Activated CD8-positive, alpha-beta memory T cell treated with anti-CD3 and anti-CD28 coated beads, Interleukin-2, amount 50 U/mL, for 1 hour (primary cell): ENCODE measurements around the gene RHBG.

ENCODE experiments used
- DNase-seq: peaks from one replicate; pipeline ENCODE4 v3.0.0-alpha.2; 2020; ENCODE audit errors: extremely low read depth

RHBG gene

DNA sequence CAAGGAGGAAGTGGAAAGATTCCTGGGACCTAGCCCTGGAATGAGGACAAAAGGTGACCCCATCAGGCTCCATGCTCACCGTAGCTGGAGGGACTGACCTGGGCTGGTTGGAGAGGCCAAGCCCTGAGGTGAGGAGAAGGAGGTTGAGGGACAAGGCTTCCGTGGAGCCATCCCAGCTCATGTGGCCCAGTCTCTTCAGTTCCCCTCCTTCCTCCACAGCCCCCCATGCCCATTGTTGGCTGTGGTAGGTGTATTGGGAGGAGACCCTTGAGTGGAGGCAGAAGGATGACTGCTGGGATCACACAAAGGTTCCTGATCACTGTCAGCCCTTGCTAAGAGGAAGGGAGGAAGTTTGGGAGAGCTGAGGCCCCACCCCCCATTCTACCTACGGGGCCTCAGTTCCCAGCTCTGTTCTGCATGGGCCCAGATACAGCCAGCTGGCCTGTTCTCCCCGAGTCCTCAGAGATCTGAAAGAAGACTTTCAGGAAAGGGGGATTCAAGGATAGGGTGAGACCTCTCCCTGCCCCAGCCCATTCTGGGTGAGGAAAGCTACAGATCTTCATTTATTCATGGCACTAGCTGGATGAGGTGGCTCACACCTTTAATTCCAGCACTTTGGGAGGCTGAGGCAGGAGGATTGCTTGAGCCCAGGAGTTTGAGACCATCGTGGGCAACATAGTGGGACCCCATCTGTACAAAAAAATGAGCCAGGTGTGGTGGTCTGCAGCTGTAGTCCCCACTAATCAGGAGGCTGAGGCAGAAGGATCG lies 17.3 kb downstream of the RHBG start:
- DNase-seq = no peak

DNA sequence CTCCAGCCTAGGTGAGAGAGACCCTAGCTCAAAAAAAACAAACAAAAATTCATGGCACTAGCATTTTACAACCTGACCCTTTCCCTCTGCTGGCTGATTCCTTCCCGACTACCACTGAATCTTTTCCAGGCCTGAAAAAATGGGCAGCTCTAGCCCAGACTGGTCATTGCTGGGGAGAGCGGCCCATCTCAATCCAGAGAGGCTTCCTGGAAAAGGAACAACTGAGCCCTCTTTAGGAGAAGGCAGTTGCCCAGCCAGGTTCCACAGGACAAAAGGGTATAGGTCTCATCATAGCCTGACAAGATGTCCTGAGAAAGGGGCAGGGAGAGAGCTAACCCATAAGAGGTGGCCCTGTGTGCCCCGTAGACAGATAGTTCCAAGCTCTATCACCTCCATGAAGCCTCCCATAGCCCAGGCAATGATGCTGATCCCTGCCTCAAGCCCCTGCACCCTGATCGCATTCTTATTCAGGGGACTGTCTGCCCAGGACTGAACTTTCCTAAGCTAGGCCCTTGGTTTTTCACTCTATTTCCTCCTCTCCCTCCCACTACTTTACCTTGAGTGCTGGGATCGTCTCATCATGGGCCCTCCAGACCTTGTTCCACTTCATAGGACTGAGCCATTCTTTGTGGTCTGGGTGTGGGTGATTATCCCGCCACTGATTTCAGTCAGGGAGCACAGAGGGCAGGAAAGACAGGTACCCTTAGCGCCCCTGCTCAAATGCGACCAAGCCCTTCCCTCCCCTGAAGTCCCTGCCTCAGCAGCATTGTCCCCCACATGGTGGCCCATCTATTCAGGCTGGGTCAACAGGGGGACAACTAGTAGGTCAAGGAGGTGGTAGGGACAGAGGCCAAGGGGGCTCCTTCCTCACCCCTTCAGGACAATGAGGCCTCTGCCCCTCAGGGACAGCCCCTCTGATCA lies 18.2 kb downstream of the RHBG start:
- no peak for DNase-seq

DNA sequence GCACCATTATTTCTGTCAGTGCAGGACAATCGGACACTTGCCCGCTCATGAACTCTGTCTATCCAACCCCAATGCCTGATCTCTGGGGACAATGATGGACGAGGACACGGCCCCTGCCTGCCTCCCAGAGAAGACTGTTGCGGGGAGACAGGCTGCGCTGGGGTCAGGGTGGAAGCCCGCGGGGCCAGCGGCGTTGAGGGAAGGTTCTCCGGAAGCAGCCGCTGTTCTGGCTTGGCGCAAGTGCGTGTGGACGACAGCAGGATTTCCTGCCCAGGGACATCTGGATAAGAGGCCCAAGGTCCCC lies 18.8 kb downstream of the RHBG start:
- DNase-seq = no peak

DNA sequence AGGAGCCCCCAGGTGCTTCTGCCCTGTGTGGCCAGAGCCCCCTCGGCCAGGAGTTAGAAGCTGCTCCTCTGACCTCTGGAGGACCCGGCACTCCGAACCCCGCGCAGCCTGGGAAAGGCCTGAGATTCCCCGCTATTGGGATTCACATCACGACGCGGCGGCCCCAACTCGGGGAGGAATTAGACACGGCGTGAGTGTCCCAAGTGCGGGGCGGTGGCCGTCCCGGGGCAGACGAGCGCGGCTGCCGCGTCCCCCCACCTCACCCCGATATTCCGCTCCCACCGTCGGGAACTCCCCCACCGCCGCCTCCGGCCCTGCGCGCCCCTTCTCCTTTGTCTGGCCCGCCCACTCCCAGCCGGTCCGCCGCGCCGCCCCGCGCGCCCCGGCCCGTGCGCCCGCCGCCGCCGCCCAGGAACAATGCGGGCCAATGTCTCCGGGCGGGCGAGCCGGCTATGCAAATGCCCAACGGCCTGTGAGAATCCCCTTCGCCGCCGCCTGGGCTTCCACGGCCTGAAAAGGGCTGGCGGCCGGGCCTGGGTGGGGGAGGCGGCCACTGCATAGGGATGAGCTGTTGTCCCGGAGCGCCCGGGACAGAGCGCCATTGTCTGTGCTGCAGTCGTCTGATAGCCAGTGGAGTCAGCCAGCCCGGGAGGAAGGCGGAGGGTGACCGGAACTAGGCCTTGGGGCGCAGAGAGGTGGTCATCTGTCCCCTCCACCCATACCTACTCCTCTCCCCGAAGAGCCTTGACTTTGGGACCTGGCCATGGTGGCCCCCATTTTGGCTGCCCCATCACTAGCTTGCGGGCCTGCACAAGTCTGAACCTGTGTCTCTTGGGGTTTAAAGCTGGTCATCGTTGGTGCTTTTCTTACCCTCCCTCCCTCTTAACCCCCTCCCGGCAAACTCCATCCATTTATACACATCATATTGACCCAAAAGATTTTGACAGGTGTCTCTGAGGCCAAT lies 19.4 kb downstream of the RHBG start:
- DNase-seq = no peak

DNA sequence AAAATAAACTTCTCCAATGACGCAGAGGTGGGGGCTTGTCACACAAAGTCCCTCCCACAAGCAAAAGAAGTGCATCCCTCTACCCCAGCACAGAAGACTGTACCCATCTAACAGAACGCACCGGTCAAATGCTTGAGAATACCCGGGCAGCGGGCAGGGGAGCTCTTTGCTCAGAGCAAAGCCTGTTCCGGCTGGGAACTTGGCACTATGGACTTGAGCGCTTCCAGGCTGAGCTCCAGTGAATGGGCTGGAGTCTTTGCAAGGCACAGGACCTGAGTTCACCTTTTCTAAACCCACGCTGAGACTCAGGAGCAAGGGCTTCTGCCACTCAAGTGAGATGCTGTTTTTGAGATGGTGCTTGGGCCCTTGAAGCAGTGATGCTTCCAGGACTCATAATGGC lies 20.3 kb downstream of the RHBG start:
- DNase-seq = no peak

DNA sequence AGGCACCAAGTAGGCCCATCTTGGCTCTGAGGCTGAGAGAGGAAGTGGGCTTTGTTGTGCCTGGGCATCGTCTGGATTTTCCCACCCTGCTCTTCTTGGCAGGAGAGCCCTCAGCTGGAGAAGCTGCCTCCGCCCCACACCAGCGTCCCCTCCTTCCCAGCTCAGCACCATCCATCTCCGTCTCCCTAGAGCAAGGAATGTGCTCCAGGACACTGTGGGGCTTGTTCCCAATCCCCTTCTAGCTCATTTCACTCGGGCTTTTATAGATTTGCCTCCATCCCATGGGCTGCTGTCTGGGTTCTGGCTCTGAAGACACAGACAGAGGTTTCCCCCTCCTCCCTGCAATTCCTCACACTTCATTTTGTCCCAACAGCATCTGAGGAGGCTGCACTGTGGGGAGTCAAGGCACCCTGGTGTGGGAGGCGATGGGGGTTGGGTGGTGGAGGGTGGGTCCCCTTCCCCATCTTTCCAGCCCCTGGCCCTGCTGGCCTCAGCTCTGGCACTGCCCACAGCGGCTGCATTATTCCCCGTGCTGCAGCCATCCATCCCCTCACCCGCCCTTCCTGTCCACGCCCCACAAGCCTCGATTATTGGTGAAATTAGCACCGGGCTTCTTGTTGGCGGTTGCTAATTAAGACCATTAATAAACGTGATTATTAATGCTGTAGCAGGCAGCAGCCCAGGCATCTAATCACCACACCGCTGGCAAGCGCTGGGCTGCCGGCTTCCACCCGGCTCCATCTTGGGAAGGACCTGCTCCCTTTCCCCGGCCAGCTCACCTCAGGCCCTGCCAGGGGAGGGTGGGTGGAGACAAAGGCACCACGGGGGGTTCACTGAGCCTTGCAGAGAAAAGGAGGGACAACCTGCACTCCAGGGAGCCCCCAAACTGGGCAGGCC lies 21.7 kb downstream of the RHBG start:
- no peak for DNase-seq

DNA sequence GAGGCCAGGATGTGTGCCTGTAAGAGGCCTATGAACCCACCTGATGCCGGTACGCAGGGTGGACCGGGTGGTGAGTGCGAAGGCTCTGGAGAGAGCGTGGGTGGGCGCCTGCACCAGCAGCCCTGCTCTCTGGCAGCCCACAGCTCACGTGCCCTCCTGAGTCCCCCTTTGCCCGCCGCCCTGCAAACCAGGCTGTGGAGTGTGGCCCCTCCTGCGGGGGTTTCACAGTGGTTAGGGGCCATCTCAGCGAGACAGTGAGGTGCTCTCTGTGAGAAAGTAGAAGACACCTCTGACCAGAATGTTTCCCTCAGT lies 22.3 kb downstream of the RHBG start:
- DNase-seq = no peak

DNA sequence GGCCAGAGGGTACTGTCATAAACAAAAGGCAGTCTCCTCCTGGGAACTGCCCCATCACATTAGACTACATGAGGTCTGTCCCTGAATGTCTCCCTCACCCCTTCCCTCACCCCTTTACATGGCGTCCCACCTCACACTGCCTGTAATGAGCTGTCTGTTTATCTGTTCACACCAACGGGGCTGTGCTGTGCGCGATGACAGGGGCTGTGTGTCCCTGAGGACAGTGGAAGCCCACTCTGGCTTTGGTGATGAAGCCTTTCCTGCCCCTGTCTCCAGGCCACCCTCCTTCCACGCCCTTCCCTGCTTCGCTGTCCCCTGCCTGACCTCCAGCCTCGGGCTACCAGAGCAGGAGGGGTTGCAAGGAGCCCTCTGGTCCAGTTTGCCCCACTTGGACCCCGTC lies 22.7 kb downstream of the RHBG start:
- DNase-seq = no peak

DNA sequence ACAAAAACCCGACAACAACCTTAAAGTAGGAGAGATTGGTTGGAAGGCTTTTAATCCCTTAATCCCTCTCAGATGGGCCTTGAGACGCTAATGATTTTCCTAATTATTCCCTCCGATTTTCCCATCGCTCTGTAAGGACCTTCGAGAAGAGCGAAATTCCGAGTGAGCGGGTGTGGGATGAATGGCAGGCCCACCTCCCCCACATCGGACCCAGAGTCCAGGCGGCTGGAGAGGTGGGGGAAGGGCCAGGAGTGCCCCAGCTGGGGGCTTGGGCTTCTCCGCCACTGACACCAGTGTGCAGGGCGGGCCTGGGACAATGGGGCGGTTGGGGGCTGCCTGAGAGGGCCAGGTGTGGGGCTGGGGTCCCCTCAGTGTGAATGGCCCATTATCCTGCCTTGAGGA lies 23.4 kb downstream of the RHBG start:
- DNase-seq = no peak

DNA sequence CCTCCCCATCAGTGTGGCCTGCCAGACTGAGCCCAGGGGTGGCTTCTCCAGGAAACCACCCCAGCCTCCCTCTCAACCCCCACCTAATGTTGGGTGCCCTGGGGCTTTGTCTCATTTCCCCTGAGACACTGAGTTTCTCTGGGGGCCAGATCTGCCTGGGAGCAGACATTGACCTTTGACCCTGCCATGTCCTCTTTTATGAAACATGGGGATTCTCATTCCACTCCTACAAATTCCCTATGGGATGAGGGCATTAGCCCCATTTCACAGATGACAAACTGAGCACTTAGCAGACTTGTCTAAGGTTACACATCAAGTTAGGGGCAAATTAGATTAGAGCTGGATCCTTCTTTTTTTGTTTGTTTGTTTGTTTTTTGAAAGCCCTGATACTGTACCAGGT lies 24.1 kb downstream of the RHBG start:
- DNase-seq = no peak

DNA sequence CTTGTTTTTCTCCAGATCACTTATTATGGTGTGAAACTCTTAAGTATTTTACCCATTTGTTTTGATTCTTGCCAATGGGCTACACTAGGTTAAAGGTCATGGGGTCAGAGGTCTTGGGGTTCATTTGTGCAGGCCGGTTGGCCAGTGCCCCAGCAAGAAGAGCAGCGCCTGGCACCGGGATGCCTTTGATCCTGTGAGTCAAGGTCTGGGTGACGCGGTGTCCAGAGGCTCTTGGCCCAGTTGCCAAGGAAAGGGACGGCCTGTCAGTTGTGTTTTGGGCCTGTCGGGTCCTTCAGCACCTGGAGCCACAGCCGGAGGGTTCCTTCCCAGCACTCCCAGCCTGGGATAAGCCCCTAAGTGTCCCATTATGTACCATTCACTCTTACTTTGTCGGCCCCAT lies 25.1 kb downstream of the RHBG start:
- DNase-seq = no peak

DNA sequence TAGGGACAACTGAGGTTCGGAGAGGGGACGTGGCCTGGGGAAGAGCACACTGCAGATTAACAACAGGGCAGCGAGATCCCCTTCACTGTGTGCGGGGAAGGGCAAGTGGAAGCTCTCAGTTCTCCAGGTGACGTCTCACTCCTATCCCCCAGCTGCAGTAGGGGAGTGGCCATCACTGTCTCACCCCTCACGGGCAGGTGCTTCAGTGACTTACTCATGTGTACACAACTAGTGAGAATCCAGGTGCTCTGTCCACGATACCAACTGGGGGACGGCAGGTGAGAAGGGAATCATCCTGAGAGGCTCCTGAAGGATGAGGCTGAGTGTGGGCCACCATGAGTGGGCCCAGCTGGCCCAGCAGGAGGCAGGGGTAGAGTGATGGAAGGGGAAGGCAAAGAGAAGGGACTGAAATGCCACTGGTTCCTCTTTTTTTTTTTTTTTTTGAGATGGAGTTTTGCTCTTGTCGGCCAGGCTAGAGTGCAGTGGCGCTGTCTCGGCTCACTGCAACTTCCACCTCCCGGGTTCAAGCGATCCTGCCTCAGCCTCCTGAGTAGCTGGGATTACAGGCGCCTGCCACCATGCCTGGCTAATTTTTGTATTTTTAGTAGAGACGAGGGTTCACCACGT lies 25.9 kb downstream of the RHBG start:
- DNase-seq = no peak

DNA sequence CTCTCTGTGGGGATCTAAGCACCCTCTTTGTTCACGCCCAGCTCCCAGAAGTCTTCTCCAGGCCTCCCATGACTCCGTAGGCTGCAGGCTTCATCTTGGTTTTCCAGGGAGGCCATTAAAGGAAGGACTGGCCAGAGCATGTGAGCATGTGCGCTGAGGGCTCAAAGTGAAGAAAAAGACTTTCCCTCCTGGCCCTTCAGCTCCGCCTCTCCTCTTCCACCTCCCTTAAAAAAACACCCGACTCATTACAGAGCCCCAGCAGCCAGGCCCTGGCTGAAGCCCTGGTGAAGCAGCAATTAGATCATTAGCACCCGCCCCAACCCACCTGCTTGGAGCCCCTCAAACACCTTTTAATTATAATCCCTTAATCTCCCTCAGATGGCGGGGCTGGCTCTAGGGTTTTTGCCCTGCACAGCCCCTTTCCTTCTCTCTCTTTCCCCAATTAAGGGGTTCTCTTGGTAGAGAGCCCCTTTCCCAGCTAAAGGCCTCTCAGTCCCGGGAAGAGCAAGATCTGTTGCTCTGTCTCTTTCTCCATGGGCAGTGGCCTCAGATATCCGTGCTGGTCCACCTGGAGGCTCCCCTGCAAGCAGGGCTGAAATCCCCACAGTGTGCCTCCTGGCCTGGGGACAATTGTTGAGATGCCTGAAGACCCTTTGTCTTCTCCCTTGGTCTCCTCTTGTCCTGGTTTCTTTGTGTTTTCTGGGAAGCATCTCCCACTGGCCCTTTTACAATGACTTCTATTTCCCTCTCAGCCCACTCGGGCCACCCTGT lies 30.5 kb downstream of the RHBG start:
- no peak for DNase-seq

DNA sequence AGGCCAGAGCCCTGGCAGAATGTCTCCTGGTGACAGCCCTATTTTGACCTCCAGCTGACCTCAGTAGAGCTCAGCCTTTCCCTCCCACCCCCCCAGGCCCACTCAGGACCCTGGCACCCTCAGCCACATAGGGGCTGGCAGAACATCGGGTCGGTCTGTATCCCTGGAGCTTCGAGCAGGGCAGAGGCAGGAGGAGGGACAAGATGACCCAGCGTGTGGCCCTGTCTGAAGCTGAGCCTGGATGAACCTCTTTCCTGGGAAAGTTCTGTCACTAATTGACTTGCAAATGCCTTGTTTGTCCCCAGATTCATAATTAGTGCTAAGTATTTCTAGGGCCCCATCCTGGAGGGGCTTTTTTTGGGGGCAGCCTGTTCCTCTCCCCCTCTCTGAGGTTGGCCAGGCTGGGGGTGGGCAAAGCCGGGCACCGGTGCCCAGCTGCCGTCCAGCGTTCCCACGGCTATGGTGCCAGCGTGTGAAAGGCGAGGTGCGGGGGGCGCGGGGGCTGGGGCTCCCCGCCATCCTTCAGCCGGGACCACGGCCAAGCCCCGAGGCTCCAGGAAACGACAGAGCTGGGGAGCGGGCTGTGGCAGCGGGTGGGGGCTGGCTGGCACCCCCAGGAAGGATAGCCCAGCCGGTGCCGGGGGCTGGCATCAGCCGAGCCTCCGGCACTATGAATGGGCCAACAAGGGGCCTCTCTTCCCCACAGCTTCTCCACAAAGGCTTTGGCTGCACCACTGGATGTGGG lies 31.4 kb downstream of the RHBG start:
- DNase-seq = no peak

DNA sequence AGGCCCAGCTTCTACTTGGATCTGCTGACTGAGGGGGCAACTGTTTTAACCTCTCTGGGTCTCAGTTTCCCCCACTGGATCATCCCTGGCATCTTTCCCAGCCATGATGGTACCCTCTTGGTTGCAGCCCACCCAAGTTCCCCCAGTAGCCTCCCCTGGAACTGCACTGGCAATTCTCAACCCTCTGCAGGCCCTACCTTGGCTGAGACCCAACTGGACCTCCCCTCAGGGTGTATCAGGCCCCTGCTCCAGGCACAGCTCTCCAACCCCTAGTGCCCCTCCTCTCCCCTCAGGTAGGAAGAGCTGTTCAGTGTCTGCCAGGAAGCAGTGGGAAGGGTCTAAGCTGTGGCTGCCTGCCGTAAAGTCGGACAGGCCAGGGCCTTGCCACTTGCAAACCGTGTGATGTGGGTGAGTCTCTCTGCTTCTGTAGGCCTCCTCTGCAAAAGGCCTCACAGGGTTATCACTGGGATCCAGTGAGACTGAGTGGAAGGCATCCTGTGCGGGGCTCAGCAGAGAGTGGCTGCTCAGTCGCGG lies 32.1 kb downstream of the RHBG start:
- no peak for DNase-seq

DNA sequence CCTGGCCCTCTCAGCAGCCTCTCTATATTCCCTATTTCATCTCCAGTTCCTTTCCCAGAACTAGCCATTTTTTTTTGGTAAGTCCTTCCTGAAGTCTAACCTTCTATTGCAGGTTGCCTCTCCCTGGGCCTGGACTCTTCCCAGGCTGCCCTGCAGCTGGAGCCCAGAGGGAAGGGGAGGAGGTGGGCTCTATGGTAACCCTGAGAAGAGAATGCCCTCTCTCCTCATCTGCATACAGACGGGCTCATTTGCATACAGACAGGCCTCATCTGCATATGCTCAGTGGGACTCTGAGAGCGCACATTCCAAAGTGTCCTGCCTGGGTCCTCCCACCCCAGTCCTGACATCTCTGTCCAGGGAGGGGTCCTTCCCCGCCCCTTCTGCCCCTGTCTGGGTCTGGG lies 32.7 kb downstream of the RHBG start:
- no peak for DNase-seq

DNA sequence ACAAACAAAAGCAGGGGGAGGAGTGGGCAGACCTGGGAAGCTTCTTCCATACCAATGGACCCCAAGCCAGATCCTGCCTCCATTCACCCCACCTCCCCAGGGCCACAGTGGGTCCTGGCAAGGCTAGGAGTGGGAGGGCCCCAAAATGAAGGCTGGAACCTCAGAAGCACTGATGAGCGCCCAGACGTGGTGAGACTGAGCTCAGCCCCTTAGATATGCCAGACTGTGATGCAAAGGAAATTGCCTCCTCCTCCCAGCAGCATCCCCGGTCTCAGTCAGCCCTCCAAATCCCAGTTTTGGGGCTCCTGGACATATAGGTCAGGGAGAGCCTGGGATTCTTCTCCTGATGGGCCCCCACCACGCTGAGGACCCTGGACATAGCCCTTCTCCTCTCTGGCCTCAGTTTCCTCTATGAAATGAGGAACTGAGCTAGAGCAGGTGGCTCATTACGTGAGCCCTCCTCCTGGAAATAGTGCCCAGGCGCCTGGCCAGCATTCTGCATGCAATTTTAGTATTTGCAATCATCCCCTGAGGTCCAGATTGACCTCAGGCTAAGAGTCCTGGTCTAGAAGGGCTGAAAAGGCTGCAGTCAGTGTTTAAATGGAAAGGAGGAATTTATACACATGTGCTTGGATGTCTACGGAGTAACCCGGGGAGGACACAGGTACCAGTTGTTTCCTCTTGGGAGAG lies 33.5 kb downstream of the RHBG start:
- DNase-seq = no peak

DNA sequence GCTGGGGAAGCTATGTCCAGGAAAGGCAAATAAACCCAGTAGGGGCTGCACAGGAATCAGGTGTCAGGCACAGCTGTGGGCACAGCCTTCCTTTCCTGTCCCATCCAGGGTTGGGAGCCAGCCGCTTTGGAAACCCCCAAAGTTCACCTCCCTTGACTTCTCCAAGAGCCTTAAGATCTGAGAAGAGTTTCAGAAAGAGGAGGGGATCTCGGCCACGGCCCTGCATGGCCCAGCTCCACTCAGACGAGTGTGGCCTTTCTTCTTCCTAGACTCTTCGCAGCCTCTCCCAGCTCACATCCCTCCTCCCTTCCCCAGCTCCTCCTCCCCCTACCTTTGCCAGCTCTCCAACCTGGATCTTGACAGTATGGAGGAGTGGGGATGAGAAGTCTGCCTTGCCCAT lies 36.7 kb downstream of the RHBG start:
- DNase-seq = no peak

DNA sequence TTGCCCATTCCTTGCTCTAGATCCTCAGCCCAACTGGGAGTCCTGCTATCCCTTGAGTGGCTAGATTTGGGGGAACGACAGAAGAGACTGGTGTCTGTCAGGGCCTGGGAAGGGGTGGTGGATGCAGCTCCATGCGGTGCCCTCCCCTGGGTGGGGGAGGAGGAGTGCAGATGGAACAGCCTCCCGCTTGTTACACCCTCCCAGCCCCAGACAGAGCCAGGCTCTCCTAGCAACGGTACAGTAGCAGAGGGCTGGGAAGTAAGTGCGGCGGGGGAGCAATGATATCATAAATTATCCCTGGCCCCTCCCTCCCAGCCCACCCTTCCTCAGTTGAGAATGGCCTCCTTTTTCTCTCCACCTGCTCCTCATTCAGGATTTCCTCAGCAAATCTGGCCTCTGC lies 37.2 kb downstream of the RHBG start:
- DNase-seq = no peak
